HG03039 (cell line): Measurements from ENCODE around the gene CACNA1B.
"Not testable (repeated sequence)": the region's sequence is repeated elsewhere in the genome, so short reads cannot be mapped to it uniquely, and the experiment has no call there.

Experiments
- ATAC-seq: cut with Tn5 transposase; IDR thresholded peaks from one replicate; pipeline ENCODE4 v1.9.1; 2021; ENCODE audit warnings: mild to moderate bottlenecking, moderate library complexity; ENCODE audit not compliant: unreplicated experiment

CACNA1B gene

GRCh38 chr9:137865581-137866145 lies 11.9 kb upstream of the CACNA1B start:
- ATAC-seq, result no peak

- ATAC-seq, result no peak
Observed at GRCh38 chr9:137866226-137867141, 11.1 kb upstream of the CACNA1B start.

- no peak for ATAC-seq
Observed at GRCh38 chr9:137870432-137870831, 7.2 kb upstream of the CACNA1B start.

GRCh38 chr9:137872296-137872695 lies 5.3 kb upstream of the CACNA1B start:
- ATAC-seq, result no peak

- ATAC-seq, result no peak
Observed at GRCh38 chr9:137873408-137873807, 4.2 kb upstream of the CACNA1B start.

GRCh38 chr9:137873858-137874362 lies 3.7 kb upstream of the CACNA1B start:
- ATAC-seq, result no peak

GRCh38 chr9:137875354-137875753 lies 2.2 kb upstream of the CACNA1B start:
- no peak for ATAC-seq

- no peak for ATAC-seq
Observed at GRCh38 chr9:137875846-137876245, 1.7 kb upstream of the CACNA1B start.

- no peak for ATAC-seq
Observed at GRCh38 chr9:137876269-137876668, 1.3 kb upstream of the CACNA1B start.

- no peak for ATAC-seq
Observed at GRCh38 chr9:137876781-137877386, 698 bp upstream of the CACNA1B start.

GRCh38 chr9:137878146-137878941 lies 762 bp downstream of the CACNA1B start:
- ATAC-seq, result no peak

- no peak for ATAC-seq
Observed at GRCh38 chr9:137879052-137879451, 1.5 kb downstream of the CACNA1B start.

GRCh38 chr9:137879566-137880150 lies 2.1 kb downstream of the CACNA1B start:
- no peak for ATAC-seq

- no peak for ATAC-seq
Observed at GRCh38 chr9:137880160-137880975, 2.8 kb downstream of the CACNA1B start.

GRCh38 chr9:137880976-137881530 lies 3.5 kb downstream of the CACNA1B start:
- no peak for ATAC-seq

- no peak for ATAC-seq
Observed at GRCh38 chr9:137881591-137882505, 4.3 kb downstream of the CACNA1B start.

- ATAC-seq, result no peak
Observed at GRCh38 chr9:137882506-137882821, 4.9 kb downstream of the CACNA1B start.

- ATAC-seq, result not testable (repeated sequence)
Observed at GRCh38 chr9:137883977-137884376, 6.4 kb downstream of the CACNA1B start.
